Loucy (cell line): ENCODE data around the gene NXNL2.

ENCODE experiments used
- H2AFZ ChIP-seq: fragments of 200-600 bp; sonication (generic); 2 replicates; pipeline ENCODE4 v1.6.0; 2016; ENCODE audit warnings: antibody characterized with exemption, mild to moderate bottlenecking, low read length, moderate library complexity
- H3F3A ChIP-seq: fragments of 200-600 bp; 2 replicates; pipeline ENCODE4 v1.6.0; 2016; ENCODE audit warnings: antibody characterized with exemption, low read depth, mild to moderate bottlenecking
- H3K27me3 ChIP-seq: fragments of 200-600 bp; sonication (generic); 2 replicates; pipeline ENCODE4 v1.6.1; 2014; ENCODE audit warnings: low read length, mild to moderate bottlenecking; ENCODE audit not compliant: insufficient read depth, poor library complexity, severe bottlenecking
- H3K36me3 ChIP-seq: fragments of 200-600 bp; sonication (generic); 2 replicates; pipeline ENCODE4 v1.6.1; 2016; ENCODE audit warnings: low read length; ENCODE audit not compliant: insufficient read depth
- H3K4me1 ChIP-seq: fragments of 200-600 bp; sonication (generic); 2 replicates; pipeline ENCODE4 v1.5.1; 2014; ENCODE audit warnings: low read length, mild to moderate bottlenecking; ENCODE audit not compliant: insufficient read depth, poor library complexity, severe bottlenecking
- H3K4me2 ChIP-seq: fragments of 200-600 bp; sonication (generic); 2 replicates; pipeline ENCODE4 v1.6.0; 2014; ENCODE audit warnings: antibody characterized with exemption, low read length, low read depth, mild to moderate bottlenecking; ENCODE audit not compliant: poor library complexity, severe bottlenecking
- H3K4me3 ChIP-seq: fragments of 200-600 bp; sonication (generic); 2 replicates; pipeline ENCODE4 v1.5.1; 2014; ENCODE audit warnings: low read length, mild to moderate bottlenecking, mixed read lengths; ENCODE audit not compliant: poor library complexity, severe bottlenecking
- H3K79me2 ChIP-seq: fragments of 200-600 bp; sonication (generic); 2 replicates; pipeline ENCODE4 v1.6.1; 2014; ENCODE audit warnings: low read length; ENCODE audit not compliant: insufficient read depth
- H3K9ac ChIP-seq: fragments of 200-600 bp; sonication (generic); 2 replicates; pipeline ENCODE4 v1.6.0; 2014; ENCODE audit warnings: mild to moderate bottlenecking, low read depth, low read length, moderate library complexity; ENCODE audit not compliant: poor library complexity, severe bottlenecking
- H3K9me2 ChIP-seq: fragments of 200-600 bp; sonication (generic); replicated peaks from 2 replicates; pipeline ENCODE4 v1.6.1; 2016; ENCODE audit warnings: low read depth, low read length, mixed read lengths
- H3K9me3 ChIP-seq: fragments of 200-600 bp; sonication (generic); 2 replicates; pipeline ENCODE4 v1.6.1; 2014; ENCODE audit warnings: mild to moderate bottlenecking, antibody characterized with exemption, low read length, low read depth; ENCODE audit not compliant: insufficient read depth
- H4K20me1 ChIP-seq: fragments of 200-600 bp; sonication (generic); 2 replicates; pipeline ENCODE4 v1.6.0; 2014; ENCODE audit warnings: antibody characterized with exemption, low read length, mild to moderate bottlenecking; ENCODE audit not compliant: insufficient read depth, poor library complexity, severe bottlenecking
- CTCF ChIP-seq: fragments of 200-600 bp; sonication (generic); conservative IDR thresholded peaks from 2 replicates; pipeline ENCODE4 v1.5.1; 2014; ENCODE audit warnings: mild to moderate bottlenecking, antibody characterized with exemption, low read length
- EZH2phosphoT487 ChIP-seq: fragments of 200-600 bp; IDR thresholded peaks from 2 replicates; pipeline ENCODE4 v1.6.1; 2018; ENCODE audit warnings: antibody characterized with exemption, mild to moderate bottlenecking, moderate library complexity, borderline replicate concordance

The NXNL2 gene

GRCh38 chr9:88533951-88534455 is 975 bp upstream of the NXNL2 start:
- H3K4me3 ChIP-seq: no peak overlapping the region
- no peaks in the 10 kb centered on the region for H3F3A ChIP-seq
- H3K9ac ChIP-seq: no peak overlapping the region
- no peak overlapping the region for H2AFZ ChIP-seq
- no peaks in the 10 kb centered on the region for H4K20me1 ChIP-seq
- H3K4me2 ChIP-seq: no peak overlapping the region
- TF ChIP-seq CTCF (no peak), EZH2phosphoT487 (no peak)
- H3K4me1 ChIP-seq: peaks cover 4% of the 10 kb centered on the region
- no peaks in the 10 kb centered on the region for H3K9me2 ChIP-seq
- no peaks in the 10 kb centered on the region for H3K9me3 ChIP-seq
- H3K27me3 ChIP-seq: no peaks in the 10 kb centered on the region
- H3K36me3 ChIP-seq: no peaks in the 10 kb centered on the region
- no peaks in the 10 kb centered on the region for H3K79me2 ChIP-seq

- Histone ChIP-seq H3K4me3 (no peak overlapping the region), H3K79me2 (no peaks in the 10 kb centered on the region), H4K20me1 (no peaks in the 10 kb centered on the region), H3F3A (no peaks in the 10 kb centered on the region), H3K4me2 (no peak overlapping the region), H2AFZ (no peak overlapping the region), H3K9me3 (no peaks in the 10 kb centered on the region), H3K27me3 (no peaks in the 10 kb centered on the region), H3K9ac (no peak overlapping the region), H3K36me3 (no peaks in the 10 kb centered on the region), H3K4me1 (peaks cover 4% of the 10 kb centered on the region), H3K9me2 (no peaks in the 10 kb centered on the region)
- TF ChIP-seq CTCF: no peak
Observed at GRCh38 chr9:88535226-88536022, 446 bp downstream of the NXNL2 start.

GRCh38 chr9:88536023-88536324 is 996 bp downstream of the NXNL2 start:
- no peaks in the 10 kb centered on the region for H3K9me2 ChIP-seq
- peaks cover 4% of the 10 kb centered on the region for H3K4me1 ChIP-seq
- H3K4me3 ChIP-seq: no peak overlapping the region
- no peaks in the 10 kb centered on the region for H3K9me3 ChIP-seq
- no peaks in the 10 kb centered on the region for H3K36me3 ChIP-seq
- no peak overlapping the region for H3K4me2 ChIP-seq
- H3K27me3 ChIP-seq: no peaks in the 10 kb centered on the region
- TF ChIP-seq EZH2phosphoT487: no peak
- TF ChIP-seq CTCF: no peak
- H3K79me2 ChIP-seq: no peaks in the 10 kb centered on the region
- H3K9ac ChIP-seq: no peak overlapping the region
- H4K20me1 ChIP-seq: no peaks in the 10 kb centered on the region
- H2AFZ ChIP-seq: no peak overlapping the region
- H3F3A ChIP-seq: no peaks in the 10 kb centered on the region
